Mononuclear cell (primary cell): ENCODE measurements around the gene ST7. TPM values are rescaled to one million over a fixed set of nuclear protein-coding genes. Genes with fewer than 3 reads are reported as not detected.

Experiments
- H3K27me3 ChIP-seq: 2 replicates; pipeline ENCODE4 v1.6.0; 2011; ENCODE audit warnings: low read length, control low read depth; ENCODE audit not compliant: insufficient read depth
- H3K4me1 ChIP-seq: 2 replicates; pipeline ENCODE4 v1.5.1; 2011; ENCODE audit warnings: mild to moderate bottlenecking, low read length, control low read depth; ENCODE audit not compliant: insufficient read depth
- H3K4me3 ChIP-seq: 2 replicates; pipeline ENCODE4 v1.5.1; 2011; ENCODE audit warnings: mild to moderate bottlenecking, low read length, moderate library complexity
- H3K9me3 ChIP-seq: 2 replicates; pipeline ENCODE4 v1.5.1; 2011; ENCODE audit warnings: low read depth, mild to moderate bottlenecking, control low read depth, low read length
- total RNA-seq: library from RNA; depleted of rRNA; stranded (reverse); fragments of >200 nt; gene quantifications from one replicate; pipeline ENCODE4 v1.2.3, GENCODE V29; 2012

The ST7 gene
- total RNA-seq, 1 donor = 9.3 TPM

GRCh38 chr7:117194445-117194844, 241.1 kb downstream of the ST7 start:
- Histone ChIP-seq H3K9me3 (no peaks in the 10 kb centered on the region), H3K4me1 (no peaks in the 10 kb centered on the region), H3K27me3 (no peaks in the 10 kb centered on the region), H3K4me3 (no peak overlapping the region)

GRCh38 chr7:117195361-117196029, 242.2 kb downstream of the ST7 start:
- Histone ChIP-seq H3K4me3 (no peak overlapping the region), H3K4me1 (no peaks in the 10 kb centered on the region), H3K9me3 (no peaks in the 10 kb centered on the region), H3K27me3 (no peaks in the 10 kb centered on the region)

- H3K27me3 ChIP-seq = no peaks in the 10 kb centered on the region
Observed at GRCh38 chr7:117200132-117200531, 246.8 kb downstream of the ST7 start.

GRCh38 chr7:117200786-117201458, 247.6 kb downstream of the ST7 start:
- no peak overlapping the region for H3K4me3 ChIP-seq
- no peaks in the 10 kb centered on the region for H3K4me1 ChIP-seq
- no peaks in the 10 kb centered on the region for H3K27me3 ChIP-seq
- no peaks in the 10 kb centered on the region for H3K9me3 ChIP-seq

More at GRCh38 chr7:117200132-117200531, 246.8 kb downstream of the ST7 start:
- H3K4me3 ChIP-seq = no peak overlapping the region
- H3K4me1 ChIP-seq = no peaks in the 10 kb centered on the region
- H3K9me3 ChIP-seq = no peaks in the 10 kb centered on the region

GRCh38 chr7:117202511-117202910, 249.2 kb downstream of the ST7 start:
- no peaks in the 10 kb centered on the region for H3K4me1 ChIP-seq
- no peaks in the 10 kb centered on the region for H3K27me3 ChIP-seq

GRCh38 chr7:117203205-117203604, 249.9 kb downstream of the ST7 start:
- Histone ChIP-seq H3K4me3 (no peak overlapping the region), H3K4me1 (no peaks in the 10 kb centered on the region), H3K27me3 (no peaks in the 10 kb centered on the region)

More at GRCh38 chr7:117202511-117202910, 249.2 kb downstream of the ST7 start:
- no peak overlapping the region for H3K4me3 ChIP-seq
- H3K9me3 ChIP-seq = no peaks in the 10 kb centered on the region

GRCh38 chr7:117205873-117206272, 252.6 kb downstream of the ST7 start:
- Histone ChIP-seq H3K27me3 (no peaks in the 10 kb centered on the region), H3K4me3 (no peak overlapping the region), H3K4me1 (no peaks in the 10 kb centered on the region), H3K9me3 (no peaks in the 10 kb centered on the region)

More at GRCh38 chr7:117203205-117203604, 249.9 kb downstream of the ST7 start:
- no peaks in the 10 kb centered on the region for H3K9me3 ChIP-seq

- no peak overlapping the region for H3K4me3 ChIP-seq
- peaks cover 3% of the 10 kb centered on the region for H3K4me1 ChIP-seq
- H3K27me3 ChIP-seq = no peaks in the 10 kb centered on the region
- no peaks in the 10 kb centered on the region for H3K9me3 ChIP-seq
Observed at GRCh38 chr7:117208257-117208656, 255.0 kb downstream of the ST7 start.

- Histone ChIP-seq H3K9me3 (no peaks in the 10 kb centered on the region), H3K4me1 (peaks cover 3% of the 10 kb centered on the region), H3K27me3 (no peaks in the 10 kb centered on the region), H3K4me3 (no peak overlapping the region)
Observed at GRCh38 chr7:117210397-117210796, 257.1 kb downstream of the ST7 start.

- no peaks in the 10 kb centered on the region for H3K9me3 ChIP-seq
- H3K27me3 ChIP-seq = no peaks in the 10 kb centered on the region
- peaks cover 3% of the 10 kb centered on the region for H3K4me1 ChIP-seq
- H3K4me3 ChIP-seq = no peak overlapping the region
Observed at GRCh38 chr7:117210908-117211307, 257.6 kb downstream of the ST7 start.

GRCh38 chr7:117211614-117212013, 258.3 kb downstream of the ST7 start:
- H3K27me3 ChIP-seq = no peaks in the 10 kb centered on the region
- no peak overlapping the region for H3K4me3 ChIP-seq
- H3K4me1 ChIP-seq = peaks cover 3% of the 10 kb centered on the region
- no peaks in the 10 kb centered on the region for H3K9me3 ChIP-seq

GRCh38 chr7:117212969-117213877, 259.9 kb downstream of the ST7 start:
- no peaks in the 10 kb centered on the region for H3K27me3 ChIP-seq
- H3K4me1 ChIP-seq = peaks cover 3% of the 10 kb centered on the region
- no peaks in the 10 kb centered on the region for H3K9me3 ChIP-seq
- no peak overlapping the region for H3K4me3 ChIP-seq

GRCh38 chr7:117216010-117216409, 262.7 kb downstream of the ST7 start:
- Histone ChIP-seq H3K4me3 (no peak overlapping the region), H3K9me3 (no peaks in the 10 kb centered on the region), H3K4me1 (peaks cover 3% of the 10 kb centered on the region), H3K27me3 (no peaks in the 10 kb centered on the region)

GRCh38 chr7:117216436-117217069, 263.3 kb downstream of the ST7 start:
- Histone ChIP-seq H3K9me3 (no peaks in the 10 kb centered on the region), H3K4me3 (no peak overlapping the region), H3K4me1 (peaks cover 3% of the 10 kb centered on the region), H3K27me3 (no peaks in the 10 kb centered on the region)
